Germinal center (tissue), 1 donor: Measurements from ENCODE around the gene PRSS35.
"Not testable (repeated sequence)": the region's sequence is repeated elsewhere in the genome, so short reads cannot be mapped to it uniquely, and the experiment has no call there.

Source experiments
- DNase-seq: peaks from one replicate; pipeline ENCODE4 v3.0.0; 2012; ENCODE audit warnings: mixed read lengths, low spot score

Gene PRSS35

DNA sequence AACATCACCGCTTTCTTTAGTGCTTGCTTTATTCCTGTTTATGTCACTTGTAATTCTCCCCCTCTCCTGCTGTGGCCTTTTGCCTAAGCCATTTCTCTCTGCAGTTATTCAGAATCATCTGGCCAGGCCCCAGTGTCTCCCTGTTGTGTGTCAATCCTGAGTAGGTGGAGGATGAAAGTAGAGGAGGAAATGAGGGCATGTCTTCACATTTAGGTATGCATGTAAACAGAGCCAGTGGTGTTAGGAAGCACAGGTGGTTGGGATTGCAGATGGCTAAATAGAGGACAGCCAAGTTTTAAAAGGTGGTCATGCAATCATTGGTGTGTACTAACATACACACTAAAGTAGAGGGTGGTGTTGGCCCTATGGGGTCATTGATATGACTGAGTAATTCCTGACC lies 5.2 kb downstream of the PRSS35 start:
- DNase-seq, result no peak

- no peak for DNase-seq
These were observed 6.6 kb downstream of the PRSS35 start for GRCh38 chr6:83518816-83519480.

GRCh38 chr6:83536034-83536646 lies 23.8 kb downstream of the PRSS35 start:
- peak; percentile 29 for DNase-seq

- DNase-seq, result no peak
These were observed 24.6 kb downstream of the PRSS35 start for GRCh38 chr6:83536647-83537589.

GRCh38 chr6:83539678-83540077 lies 27.3 kb downstream of the PRSS35 start:
- DNase-seq, result no peak

DNA sequence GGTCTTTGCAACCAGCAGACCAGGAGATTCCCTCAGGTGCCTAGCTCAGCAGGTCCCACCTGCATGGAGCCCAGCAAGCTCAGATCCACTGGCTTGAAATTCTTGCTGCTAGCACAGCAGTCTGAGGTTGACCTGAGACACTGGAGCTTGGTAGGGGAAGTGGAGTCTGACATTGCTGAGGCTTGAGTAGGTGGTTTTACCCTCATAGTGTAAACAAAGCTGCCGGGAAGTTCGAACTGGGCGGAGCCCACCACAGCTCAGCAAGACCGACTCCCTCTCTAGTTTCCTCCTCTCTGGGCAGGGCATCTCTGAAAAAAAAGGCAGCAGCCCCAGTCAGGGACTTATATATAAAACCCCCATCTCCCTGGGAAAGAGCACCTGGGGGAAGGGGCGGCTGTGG lies 34.3 kb downstream of the PRSS35 start:
- no peak for DNase-seq

GRCh38 chr6:83550482-83550881 lies 38.1 kb downstream of the PRSS35 start:
- DNase-seq, result not testable (repeated sequence)

DNA sequence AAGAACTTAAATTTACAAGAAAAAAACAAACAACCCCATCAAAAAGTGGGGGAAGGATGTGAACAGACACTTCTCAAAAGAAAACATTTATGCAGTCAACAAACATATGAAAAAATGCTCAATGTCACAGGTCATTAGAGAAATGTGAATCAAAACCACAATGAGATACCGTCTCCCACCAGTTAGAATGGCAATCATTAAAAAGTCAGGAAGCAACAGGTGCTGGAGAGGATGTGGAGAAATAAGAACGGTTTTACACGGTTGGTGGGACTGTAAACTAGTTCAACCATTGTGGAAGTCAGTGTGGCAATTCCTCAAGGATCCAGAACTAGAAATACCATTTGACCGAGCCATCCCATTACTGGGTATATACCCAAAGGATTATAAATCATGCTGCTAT lies 39.4 kb downstream of the PRSS35 start:
- not testable (repeated sequence) for DNase-seq

- no peak for DNase-seq
These were observed 44.5 kb downstream of the PRSS35 start for GRCh38 chr6:83556871-83557270.

DNA sequence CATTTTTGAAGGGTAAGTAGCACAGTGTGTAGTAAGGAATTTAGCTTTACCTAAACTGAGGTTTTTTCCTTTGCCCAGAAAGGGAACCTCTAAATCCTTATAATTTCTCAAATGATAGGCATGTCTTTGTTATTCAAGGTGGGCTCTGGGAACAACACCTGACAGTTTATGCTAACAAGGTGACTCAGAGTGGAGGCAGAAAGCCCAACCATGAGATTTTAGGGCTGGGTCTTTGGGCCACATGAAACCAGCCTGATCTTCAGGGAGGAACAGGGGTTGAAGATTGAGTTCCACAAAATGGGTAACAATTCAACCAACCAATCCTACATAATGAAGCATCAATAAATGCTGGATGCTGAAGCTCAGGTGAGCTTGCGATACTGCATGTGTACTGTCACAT lies 46.6 kb downstream of the PRSS35 start:
- no peak for DNase-seq

DNA sequence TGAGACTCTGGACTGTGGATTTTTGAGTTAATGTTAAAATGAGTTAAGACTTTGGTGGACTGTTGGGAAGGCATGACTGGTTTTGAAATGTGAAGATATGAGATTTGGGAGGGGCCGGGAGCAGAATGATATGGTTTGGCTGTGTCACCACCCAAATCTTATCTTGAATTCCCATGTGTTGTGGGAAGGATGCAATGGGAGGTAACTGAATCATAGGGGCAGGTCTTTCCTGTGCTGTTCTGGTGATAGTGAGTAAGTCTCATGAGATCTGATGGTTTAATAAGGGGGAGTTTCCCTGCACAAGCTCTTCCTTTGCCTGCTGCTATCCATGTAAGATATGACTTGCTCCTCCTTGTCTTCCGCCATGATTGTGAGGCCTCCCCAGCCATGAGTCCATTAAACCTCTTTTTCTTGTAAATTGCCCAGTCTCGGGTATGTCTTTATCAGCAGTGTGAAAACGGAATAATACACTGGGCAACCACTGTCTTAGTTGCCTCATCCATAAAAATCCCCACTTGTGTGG lies 59.4 kb downstream of the PRSS35 start:
- DNase-seq, result not testable (repeated sequence)

GRCh38 chr6:83574783-83575182 lies 62.4 kb downstream of the PRSS35 start:
- DNase-seq, result no peak
